Activated CD4-positive, alpha-beta T cell treated with anti-CD3 and anti-CD28 coated beads, Interleukin-2, amount 50 U/mL, for 4 hours (primary cell): ENCODE measurements around the gene EMILIN1.
"Not testable (repeated sequence)": the region's sequence is repeated elsewhere in the genome, so short reads cannot be mapped to it uniquely, and the experiment has no call there.

Experiments
- DNase-seq, 2 experiments: peaks; one replicate each; pipeline ENCODE4 v3.0.0-alpha.2; 2020

Gene EMILIN1

GRCh38 chr2:27054721-27055120 is 23.7 kb upstream of the EMILIN1 start:
- DNase-seq, result no peak

GRCh38 chr2:27057184-27057583 is 21.2 kb upstream of the EMILIN1 start:
- DNase-seq, result no peak

- DNase-seq, result no peak
Measured at GRCh38 chr2:27058210-27058609, 20.2 kb upstream of the EMILIN1 start.

- no peak for DNase-seq
Measured at GRCh38 chr2:27059141-27059820, 19.1 kb upstream of the EMILIN1 start.

- no peak for DNase-seq
Measured at GRCh38 chr2:27060323-27060722, 18.1 kb upstream of the EMILIN1 start.

- no peak for DNase-seq
Measured at GRCh38 chr2:27065128-27065527, 13.3 kb upstream of the EMILIN1 start.

- DNase-seq, result no peak
Measured at GRCh38 chr2:27067385-27067784, 11.0 kb upstream of the EMILIN1 start.

- no peak for DNase-seq
Measured at GRCh38 chr2:27069436-27069835, 9.0 kb upstream of the EMILIN1 start.

- no peak for DNase-seq
Measured at GRCh38 chr2:27069961-27070618, 8.3 kb upstream of the EMILIN1 start.

- DNase-seq, result no peak
Measured at GRCh38 chr2:27070653-27071276, 7.7 kb upstream of the EMILIN1 start.

GRCh38 chr2:27071277-27071989 is 7.0 kb upstream of the EMILIN1 start, which contains the start of gene OST4:
OST4 (minus strand) TSS chr2:27071654.
- DNase-seq, result peak; percentile 78 to 82

GRCh38 chr2:27071990-27072830 is 6.2 kb upstream of the EMILIN1 start:
- no peak for DNase-seq

- DNase-seq, result no peak
Measured at GRCh38 chr2:27072920-27073319, 5.5 kb upstream of the EMILIN1 start.

- DNase-seq, result no peak
Measured at GRCh38 chr2:27073782-27074181, 4.6 kb upstream of the EMILIN1 start.

GRCh38 chr2:27074738-27075565 is 3.5 kb upstream of the EMILIN1 start:
- DNase-seq, result peak in 1 of 2 experiments; percentile 31

- DNase-seq, result not testable (repeated sequence)
Measured at GRCh38 chr2:27075566-27075871, 2.9 kb upstream of the EMILIN1 start.

GRCh38 chr2:27076323-27076722 is 2.1 kb upstream of the EMILIN1 start:
- DNase-seq, result no peak

- no peak for DNase-seq
Measured at GRCh38 chr2:27077231-27077630, 1.2 kb upstream of the EMILIN1 start.

- no peak for DNase-seq
Measured at GRCh38 chr2:27079233-27080139, 1.1 kb downstream of the EMILIN1 start.

GRCh38 chr2:27080140-27080469 is 1.7 kb downstream of the EMILIN1 start:
- DNase-seq, result no peak

GRCh38 chr2:27080603-27080936 is 2.2 kb downstream of the EMILIN1 start:
- no peak for DNase-seq
